HG02973 (cell line): ENCODE measurements around the gene LRRC59.
A peak's percentile ranks its signal among the peaks of the same experiment; 100 is the strongest.
"Not testable (repeated sequence)": the region's sequence is repeated elsewhere in the genome, so short reads cannot be mapped to it uniquely, and the experiment has no call there.

Experiments
- ATAC-seq: cut with Tn5 transposase; IDR thresholded peaks from one replicate; pipeline ENCODE4 v1.9.1; 2021; ENCODE audit warnings: moderate library complexity; ENCODE audit not compliant: unreplicated experiment

LRRC59 gene

DNA sequence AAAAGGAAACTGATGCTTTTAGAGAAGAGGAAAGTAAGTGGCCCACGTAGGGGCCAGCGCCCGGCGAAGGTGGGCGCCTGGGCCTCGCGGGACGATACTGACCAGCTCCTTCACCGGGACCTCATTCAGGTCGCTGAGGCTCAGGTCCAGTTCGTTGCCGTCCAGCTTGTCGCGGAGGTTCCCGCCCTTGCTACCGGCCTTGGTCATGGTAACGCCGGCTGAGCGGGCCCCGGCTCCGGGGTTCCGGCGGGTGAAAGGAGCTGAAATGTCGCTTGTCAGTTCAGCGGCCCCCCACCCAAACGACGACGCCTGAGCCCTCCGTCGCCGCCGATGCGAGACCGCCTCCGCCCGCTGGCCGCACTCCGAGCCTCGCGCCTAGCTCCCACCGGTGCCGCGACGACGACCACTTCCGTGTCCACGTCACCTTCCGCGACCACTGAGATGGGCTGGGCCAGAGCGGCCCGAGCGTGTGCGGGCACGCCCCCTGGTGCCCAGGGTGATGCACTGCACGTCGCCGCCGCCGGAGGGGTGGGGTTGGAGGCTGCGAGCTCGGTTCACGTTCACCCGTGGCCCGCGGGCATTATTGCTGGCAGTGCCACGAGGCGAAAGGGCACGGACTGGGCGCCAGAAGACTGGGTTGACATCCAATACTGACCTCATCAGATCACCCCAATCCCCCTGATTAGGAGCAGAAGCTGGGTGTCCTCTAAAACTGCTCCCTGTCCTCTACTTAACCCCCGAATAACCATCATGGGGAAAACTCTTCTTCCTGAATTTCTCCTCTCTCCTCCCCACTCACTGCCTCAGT is at the start of gene LRRC59:
Gene LRRC59, minus strand, starts transcription at position 413 of the 808 bp plus-strand sequence. Its CDS starts 206 bp downstream, at position 207.
- peak; percentile 93 for ATAC-seq

DNA sequence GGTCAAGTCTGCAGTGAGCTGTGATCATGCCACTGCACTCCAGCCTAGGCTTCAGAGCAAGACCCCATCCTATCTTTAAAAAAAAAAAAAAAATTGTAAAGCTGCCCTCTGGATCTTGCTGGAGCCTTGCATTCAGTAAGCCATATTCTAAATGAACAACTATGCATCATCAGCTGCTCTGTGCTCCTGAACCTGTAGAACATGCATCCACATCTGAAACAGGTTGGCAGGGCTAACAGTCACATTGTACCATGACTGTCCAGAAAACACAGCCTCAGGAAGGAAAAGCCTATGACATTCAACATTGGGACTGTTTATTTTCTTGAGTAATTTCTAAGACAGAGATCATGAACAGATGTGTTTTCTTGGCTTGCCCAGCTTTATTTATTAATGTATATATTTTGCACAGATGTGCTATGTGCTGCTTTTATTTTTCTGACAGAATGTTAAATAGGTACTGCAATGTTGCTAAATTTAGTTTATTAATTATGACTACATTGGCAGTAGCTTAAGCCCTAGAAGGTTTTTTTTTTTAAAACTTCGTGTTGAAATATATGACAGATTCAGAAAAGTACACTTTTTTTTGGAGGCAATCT is 48.5 kb upstream of the LRRC59 start:
- no peak for ATAC-seq

DNA sequence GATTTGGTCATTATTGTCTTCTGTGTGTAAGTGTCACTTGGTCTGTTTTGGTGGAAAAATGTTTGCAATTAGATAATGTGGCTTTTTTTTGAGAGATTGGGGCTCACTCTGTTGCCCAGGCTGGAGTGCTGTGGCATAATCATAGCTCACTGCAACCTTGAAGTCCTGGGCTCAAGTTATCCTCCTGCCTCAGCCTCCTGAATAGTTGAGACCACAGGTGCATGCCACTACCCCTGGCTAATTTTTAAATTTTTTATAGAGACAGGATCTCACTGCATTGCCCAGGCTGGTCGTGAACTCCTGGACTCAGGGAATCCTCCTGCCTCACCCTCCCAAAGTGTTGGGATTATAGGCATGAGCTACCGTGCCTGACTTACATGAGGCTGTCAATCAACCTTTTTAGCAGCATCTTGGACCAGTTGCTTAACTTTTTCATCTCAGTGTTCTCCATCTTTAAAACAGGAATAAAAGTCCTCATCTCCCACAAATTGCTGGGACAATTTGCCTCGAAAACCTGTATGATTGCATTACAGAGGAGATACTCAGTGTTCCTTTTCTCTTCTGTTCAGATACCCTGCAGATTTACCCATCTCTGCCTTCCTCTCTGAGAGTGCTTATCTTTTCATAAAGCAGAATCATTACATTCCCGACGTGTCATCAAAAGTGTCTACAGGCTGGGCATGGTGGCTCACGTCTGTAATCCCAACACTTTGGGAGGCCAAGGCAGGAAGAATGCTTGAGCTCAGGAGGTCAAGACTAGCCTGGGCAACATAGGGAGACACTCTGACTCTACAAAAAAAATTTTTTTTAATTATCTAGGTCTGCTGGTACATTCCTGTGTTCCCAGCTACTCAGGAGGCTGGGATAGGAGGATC is 47.8 kb upstream of the LRRC59 start:
- no peak for ATAC-seq

DNA sequence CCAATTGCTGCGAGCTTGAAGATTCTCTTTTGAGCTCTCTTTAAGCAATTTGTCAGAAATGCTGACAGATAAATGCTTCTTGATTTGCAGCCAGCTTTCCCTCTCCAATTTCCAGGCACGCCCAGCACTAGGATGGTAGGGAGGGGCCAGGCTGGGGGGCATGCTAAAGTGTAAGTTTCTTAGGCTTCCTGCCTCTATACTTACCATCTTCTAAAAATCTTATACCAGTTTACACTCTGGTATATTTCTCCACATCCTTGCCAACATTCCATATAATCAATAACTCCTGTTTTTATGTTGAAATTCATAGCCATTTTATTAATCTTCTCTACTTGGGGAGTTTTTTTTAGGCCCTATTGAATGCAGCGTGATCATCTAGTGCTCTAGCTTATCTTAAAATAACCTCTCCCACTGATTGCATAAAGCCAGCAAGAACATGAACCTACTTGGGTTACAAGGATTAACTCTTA is 46.2 kb upstream of the LRRC59 start:
- no peak for ATAC-seq

DNA sequence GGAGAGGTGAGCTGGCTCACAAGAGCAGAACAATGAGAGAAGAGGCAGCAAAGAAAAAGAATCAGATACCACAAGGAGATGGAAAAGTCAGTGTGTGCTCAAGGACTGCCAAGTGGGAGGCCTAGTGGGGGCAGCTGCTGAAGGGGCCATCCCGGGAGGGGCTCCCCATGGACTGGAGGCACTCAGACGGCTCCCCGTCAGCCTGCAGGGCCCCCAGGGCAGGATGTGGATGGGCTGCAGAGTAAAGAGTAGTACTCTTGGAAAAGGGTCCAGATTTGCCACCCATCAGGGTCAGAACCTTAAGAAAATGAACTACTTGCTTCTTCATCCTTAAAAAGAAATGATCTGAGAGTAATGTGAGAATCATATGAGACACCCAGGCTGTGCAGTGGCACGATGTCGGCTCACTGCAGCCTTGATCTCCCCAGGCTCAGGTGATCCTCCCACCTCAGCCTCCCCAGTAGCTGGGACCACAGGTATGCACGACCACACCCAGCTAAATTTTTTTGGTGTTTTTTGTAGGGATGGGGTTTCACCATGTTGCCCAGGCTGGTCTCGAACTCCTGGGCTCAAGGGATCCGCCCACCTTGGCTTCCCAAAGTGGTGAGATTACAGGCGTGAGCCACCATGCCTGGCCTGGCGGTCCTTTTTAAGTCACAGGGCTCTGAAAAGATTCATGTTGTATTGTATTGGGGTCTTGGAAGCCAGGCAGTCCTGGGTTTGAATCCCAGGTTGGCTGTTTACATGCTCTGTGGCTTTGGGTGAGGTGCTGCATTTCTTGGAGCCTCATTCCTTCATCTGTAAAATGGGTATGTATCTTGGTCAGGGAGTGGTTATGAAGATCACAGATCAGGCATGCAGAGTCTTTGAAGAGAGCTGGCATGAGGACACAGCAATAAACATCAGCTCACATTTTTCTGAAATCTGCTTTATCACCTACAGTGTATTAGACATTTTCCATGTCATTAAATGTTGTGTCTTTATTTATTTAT is 43.8 kb upstream of the LRRC59 start:
- ATAC-seq = no peak

DNA sequence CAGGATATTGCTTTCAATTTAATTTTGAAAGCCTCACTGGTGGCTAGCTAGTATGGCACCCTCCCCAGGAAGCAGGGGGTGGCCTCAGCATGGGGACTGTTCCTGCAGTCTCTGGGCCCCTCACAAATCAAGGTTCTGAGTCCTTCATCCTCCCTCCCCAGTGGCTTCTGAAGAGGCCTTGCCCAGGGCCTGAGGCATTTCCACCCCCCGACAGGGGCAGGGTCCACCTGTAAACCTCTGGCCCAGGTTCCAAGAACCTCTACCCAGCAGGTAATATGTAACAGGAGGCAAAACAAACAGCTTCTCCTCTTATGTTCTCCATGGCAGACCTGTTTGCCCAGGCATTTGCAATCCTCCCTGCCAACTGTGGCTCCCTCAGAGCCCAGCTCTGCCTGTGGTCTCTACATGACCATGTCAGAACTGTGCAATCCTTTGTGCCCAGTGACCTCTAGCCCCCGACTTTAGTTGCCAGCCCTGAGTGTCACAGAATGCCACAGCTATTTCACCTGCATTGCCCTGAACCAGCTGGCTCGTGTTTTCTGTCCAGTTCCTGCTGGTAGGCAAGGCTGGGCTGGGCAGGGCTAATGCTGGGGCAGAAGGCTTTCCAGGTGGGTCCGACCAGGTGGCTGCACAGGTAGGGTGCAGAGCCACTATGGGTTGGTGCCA is 43.0 kb upstream of the LRRC59 start:
- ATAC-seq = no peak

DNA sequence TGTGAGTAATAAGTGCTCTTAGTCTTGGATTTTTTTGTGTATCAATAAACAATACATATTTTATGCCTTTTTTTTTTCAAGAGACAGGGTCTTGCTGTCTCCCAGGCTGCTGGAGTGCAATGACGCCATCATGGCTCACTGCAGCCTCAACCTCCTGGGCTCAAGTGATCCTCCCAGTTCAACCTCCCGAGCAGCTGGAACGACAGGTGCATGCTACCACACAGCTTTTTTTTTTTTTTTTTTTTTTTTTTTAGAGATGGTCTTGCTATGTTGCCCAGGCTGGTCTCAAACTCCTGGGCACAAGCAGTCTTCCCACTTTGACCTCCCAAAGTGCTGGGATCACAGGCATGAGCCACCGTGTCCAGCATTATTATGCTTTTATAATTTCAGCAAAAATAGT is 41.7 kb upstream of the LRRC59 start:
- ATAC-seq = no peak

DNA sequence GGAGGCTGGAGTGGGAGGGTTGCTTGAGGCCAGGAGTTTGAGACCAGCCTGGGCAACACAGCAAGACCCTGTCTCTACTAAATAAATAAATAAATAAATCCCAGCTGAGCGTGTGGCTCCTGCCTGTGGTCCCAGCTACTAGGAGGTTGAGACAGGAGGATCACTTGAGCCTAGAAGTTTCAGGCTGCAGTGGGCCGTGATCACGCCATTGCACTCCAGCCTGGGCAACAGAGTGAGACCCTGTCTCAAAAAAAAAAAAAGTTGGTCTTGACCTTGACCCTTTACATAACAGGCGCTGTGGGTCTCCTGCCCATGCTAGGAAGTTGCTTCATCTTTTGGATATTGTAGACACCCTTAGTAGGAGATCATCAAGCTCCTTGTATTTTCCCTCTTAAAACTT is 40.1 kb upstream of the LRRC59 start:
- ATAC-seq = no peak

DNA sequence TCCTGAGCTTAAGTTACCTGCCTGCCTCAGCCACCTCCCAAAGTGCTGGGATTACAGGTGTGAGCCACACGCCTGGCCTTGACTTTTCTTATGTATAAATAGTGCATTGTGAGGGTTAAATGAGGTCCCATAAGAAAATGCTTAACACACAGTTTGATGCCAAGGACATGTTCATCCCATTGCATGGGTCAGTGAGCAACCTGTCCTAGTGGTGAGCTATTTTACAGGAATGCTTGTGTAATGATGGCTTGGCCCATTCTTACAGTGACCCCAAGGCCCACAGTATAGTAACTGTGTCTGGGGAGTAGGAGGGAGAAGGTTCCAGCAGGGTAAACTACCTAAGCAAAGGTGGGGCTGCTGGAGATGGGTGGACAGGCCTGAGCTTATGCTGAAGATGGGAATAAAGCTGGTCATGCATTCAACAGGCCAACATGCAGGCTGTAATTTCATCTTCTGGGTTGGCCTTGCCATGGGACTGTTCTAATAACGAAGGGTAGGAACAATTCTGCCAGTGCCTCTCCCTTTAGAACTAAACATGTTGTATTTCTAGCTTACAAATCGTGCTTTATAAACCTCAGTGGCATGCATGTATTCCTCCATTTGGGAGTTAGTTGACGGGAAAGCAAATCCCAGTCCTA is 34.9 kb upstream of the LRRC59 start:
- ATAC-seq = no peak

DNA sequence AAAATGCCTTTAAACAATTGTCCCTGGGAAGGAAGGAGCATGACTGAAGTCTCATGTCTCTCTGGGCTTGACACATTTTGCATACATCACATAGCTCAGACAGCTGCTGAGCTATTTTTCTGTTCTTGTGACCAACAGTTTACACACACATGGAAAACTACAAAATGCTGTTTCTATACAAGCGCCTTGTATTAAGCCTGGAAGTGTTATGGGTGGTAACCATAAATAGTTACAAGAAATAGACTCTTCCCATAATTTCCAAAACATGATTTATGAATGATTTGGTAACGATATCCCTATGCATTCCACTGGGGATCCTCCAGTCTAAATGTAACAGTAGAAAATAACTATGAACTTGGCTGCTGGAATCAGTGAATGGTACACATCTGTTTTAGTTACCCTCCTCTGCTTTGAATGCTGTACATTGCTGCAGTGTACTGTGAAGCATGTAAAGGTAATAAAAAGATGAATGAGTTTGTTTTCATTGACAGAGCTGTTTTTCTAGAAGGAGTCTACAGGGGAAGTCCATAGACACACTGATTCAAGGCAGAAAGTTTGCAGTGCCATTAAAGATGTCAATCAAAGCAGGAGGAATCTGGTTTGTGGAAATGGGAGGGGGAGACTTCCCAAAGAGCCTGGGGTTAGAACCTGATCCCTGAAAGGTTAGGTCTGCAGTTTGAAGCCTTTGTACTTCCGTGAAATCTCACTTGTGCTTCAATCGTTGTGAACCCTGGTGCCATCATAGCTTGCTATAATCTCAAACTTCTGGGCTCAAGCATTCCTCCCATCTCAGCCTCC is 33.7 kb upstream of the LRRC59 start:
- no peak for ATAC-seq

DNA sequence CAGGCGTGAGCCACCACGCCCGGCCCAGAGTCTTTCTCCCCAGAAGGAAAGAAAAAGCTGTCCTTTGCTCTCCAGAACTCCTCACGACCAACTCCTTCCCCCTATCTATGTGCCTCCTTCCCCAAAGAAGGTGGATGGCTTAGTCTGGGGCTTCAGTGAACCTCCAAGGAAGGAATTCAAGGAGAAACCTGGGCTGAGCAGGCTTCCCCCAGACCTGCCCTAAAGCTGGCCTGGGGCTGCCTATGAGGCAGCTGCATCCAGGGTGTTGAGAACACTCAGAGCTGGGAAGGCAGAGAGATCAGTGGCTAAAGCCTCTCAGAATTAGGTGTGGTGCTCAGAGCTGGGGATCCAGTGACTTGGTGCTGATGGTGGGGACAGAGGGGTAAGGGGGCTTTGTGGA is 32.5 kb upstream of the LRRC59 start:
- ATAC-seq = no peak

DNA sequence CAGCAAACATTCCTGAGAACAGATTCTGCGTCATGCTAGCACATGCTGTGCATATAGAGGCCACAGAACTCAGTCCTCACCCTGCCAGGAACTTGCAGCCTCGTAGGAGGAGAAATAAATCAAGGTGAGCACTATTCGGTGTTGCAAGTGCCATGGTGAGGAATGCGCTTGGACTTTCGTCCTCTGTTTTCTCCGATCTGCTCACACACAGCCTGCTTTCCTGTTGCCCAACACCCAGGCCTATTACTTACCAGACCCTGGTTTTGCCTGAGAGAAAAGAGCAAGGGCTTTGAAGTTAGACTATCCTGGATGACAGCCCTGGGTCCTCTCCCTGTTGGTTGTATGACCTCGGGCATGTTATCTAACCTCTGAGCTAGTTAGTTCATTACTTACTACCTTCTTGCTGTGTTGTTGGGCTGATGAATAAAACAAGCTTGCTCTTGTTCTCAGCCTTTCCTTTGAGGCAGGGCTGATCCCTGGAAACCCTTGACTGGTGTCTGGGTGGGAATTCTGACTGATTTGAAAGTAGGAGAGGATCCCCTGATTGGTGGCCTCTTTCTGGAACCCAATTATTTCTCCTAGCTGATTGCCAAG is 31.6 kb upstream of the LRRC59 start:
- ATAC-seq = no peak

DNA sequence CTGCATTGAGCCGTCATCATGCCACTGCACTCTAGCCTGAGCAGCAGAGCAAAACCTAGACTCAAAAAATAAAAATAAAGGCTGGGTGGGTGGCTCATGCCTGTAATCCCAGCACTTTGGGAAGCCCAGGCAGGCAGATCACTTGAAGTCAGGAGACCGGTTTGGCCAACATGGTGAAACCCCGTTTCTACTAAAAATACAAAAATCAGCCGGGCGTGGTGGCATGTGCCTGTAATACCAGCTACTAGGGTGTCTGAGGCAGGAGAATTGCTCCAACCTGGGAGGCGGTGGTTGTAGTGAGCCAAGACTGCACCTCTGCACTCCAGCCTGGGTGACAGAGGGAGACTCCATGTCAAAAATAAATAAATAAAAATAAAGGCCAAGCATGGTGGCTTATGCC is 30.8 kb upstream of the LRRC59 start:
- not testable (repeated sequence) for ATAC-seq

DNA sequence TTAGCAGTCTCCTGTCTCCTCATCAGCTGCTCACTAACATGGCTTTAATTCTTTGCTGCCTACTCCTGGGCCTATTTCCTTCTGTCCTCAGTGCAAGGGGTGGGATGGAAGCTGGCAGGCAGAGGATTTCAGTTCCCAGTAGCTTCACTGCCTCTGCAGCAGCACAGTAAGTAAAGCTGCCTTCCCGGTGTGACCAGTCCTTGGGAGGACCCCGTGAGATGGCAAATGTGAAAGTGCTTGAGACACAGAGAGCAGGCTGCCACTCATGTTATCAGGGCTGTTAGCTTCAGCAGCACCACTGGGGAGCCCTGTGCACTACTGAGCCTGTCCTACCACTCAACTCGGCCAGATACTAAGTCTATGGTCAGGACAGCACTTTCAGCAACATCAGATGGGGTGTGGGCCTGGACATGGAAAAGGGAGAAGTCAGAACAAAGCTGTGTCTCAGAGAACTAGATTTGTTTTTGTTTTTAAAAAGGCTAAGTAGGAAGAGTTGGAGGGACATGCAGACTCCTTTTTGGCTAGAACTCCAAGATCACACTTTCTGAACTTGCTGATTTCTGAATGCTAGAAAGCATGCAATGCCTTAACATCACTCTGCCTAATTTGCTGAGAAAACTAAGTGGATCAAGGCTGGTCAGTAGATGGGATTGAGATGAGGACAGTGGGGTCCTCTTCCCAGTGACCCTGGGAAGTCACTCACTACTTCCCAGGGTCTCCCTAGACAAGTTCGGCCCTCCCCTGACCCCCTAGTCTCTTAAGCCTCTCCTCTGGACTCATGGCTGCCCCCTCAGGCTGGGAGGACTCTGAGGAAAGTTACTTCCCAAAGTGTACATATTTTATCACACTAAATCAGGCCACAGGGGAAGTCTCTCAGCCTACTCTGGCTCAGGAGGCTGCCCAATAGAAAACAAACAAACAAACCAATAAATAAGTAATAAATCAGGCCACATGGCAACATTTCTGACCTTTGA is 29.8 kb upstream of the LRRC59 start:
- no peak for ATAC-seq

DNA sequence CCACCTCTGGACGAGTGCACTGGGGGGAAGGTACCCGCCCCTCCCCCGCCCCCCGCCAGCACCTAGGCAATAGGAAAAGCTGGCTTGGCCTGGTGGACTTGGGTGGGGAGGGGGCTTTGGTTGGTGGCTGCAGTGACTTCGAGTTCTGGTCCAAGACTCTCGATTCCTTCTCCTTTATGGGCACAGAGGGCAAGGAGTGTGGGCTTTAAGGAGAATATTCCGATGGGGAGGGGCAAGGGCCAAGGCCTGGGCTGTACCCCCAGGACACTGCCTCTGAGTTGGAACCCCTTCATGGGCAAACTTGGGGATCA is 29.1 kb upstream of the LRRC59 start:
- ATAC-seq = no peak

DNA sequence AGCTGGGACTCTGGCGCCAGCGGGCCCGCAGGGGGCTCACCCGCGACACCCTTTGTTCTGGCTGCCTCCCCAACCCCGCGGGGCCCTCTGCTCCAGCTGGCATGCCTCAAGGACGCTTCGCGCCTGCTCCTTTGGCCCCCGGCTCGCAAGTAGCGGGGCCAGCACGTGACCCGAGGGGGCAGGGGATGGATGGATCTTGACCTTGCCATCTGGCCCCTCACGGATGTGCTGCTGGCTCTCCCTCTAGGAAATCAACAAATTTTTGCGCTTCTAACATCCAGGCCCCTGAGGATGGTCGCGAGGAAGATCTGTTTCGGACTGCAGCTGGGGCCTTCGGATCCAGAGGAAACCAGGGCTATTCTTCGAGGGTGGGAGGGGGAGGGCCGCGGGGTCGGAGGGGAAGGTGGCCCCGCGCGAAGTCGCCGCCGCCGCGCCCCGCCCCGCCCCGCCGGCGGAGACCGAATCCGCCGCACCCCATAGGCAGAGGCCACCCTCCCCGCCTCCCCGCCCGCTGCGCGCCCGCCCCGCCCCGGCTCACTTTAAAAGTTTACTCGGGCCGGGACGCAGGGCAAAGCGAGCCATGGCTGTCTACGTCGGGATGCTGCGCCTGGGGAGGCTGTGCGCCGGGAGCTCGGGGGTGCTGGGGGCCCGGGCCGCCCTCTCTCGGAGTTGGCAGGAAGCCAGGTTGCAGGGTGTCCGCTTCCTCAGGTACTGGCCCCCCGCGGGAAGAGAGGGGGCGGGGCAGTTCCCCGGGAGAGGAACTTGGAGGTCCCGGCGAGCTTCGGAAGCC is 28.6 kb upstream of the LRRC59 start, which contains the start of gene ACSF2:
Gene ACSF2, plus strand, starts transcription at position 537 of the 790 bp plus-strand sequence. Its CDS starts 44 bp downstream, at position 581.
- no peak for ATAC-seq
